ENCODE measurements around the gene SIDT2.
"Not testable (repeated sequence)": the region's sequence is repeated elsewhere in the genome, so short reads cannot be mapped to it uniquely, and the experiment has no call there.

Gene SIDT2

GRCh38 chr11:117172724-117173421 is 5.7 kb upstream of the SIDT2 start:
- no peak for DNase-seq (ENCODE audit: low read depth)

GRCh38 chr11:117175104-117175503 is 3.4 kb upstream of the SIDT2 start:
- DNase-seq (ENCODE audit: low read depth) = no peak

GRCh38 chr11:117175781-117176180 is 2.8 kb upstream of the SIDT2 start:
- DNase-seq (ENCODE audit: low read depth) = no peak

- DNase-seq (ENCODE audit: low read depth) = no peak
Measured at GRCh38 chr11:117176186-117176585, 2.4 kb upstream of the SIDT2 start.

GRCh38 chr11:117177534-117178209 is 871 bp upstream of the SIDT2 start:
- no peak for DNase-seq (ENCODE audit: low read depth)

- no peak for DNase-seq (ENCODE audit: low read depth)
Measured at GRCh38 chr11:117179048-117179999, 781 bp downstream of the SIDT2 start.

GRCh38 chr11:117180020-117180419 is 1.5 kb downstream of the SIDT2 start:
- no peak for DNase-seq (ENCODE audit: low read depth)

GRCh38 chr11:117180661-117181585 is 2.4 kb downstream of the SIDT2 start:
- peak; percentile 61 for DNase-seq (ENCODE audit: low read depth)

- no peak for DNase-seq (ENCODE audit: low read depth)
Measured at GRCh38 chr11:117181586-117182550, 3.3 kb downstream of the SIDT2 start.

- no peak for DNase-seq (ENCODE audit: low read depth)
Measured at GRCh38 chr11:117182551-117182935, 4.0 kb downstream of the SIDT2 start.

- DNase-seq (ENCODE audit: low read depth) = not testable (repeated sequence)
Measured at GRCh38 chr11:117183178-117183577, 4.6 kb downstream of the SIDT2 start.

GRCh38 chr11:117183724-117184349 is 5.3 kb downstream of the SIDT2 start:
- no peak for DNase-seq (ENCODE audit: low read depth)

GRCh38 chr11:117185736-117186430 is 7.3 kb downstream of the SIDT2 start:
- no peak for DNase-seq (ENCODE audit: low read depth)

GRCh38 chr11:117186431-117186761 is 7.9 kb downstream of the SIDT2 start:
- no peak for DNase-seq (ENCODE audit: low read depth)

- no peak for DNase-seq (ENCODE audit: low read depth)
Measured at GRCh38 chr11:117187007-117187406, 8.5 kb downstream of the SIDT2 start.

- DNase-seq (ENCODE audit: low read depth) = no peak
Measured at GRCh38 chr11:117187428-117187798, 8.9 kb downstream of the SIDT2 start.

- no peak for DNase-seq (ENCODE audit: low read depth)
Measured at GRCh38 chr11:117187799-117188481, 9.4 kb downstream of the SIDT2 start.

GRCh38 chr11:117188620-117189081 is 10.1 kb downstream of the SIDT2 start:
- no peak for DNase-seq (ENCODE audit: low read depth)
